C4-2B (cell line): ENCODE results near the gene ATP6V0A4.

Experiments used
- CTCF ChIP-seq: fragments of 450-650 bp; conservative IDR thresholded peaks from 2 replicates; pipeline ENCODE4 v1.5.1; 2017; ENCODE audit warnings: mild to moderate bottlenecking
- ZFX ChIP-seq: fragments of 450-650 bp; IDR thresholded peaks from 2 replicates; pipeline ENCODE4 v1.6.1; 2017

GRCh38 chr7:138735399-138735798 is 62.6 kb downstream of the ATP6V0A4 start:
- TF ChIP-seq CTCF (no peak), ZFX (no peak)
